Omental fat pad (tissue), 4 donors: Measurements from ENCODE around the gene CD48. TPM values are rescaled to one million over a fixed set of nuclear protein-coding genes. Genes with fewer than 3 reads are reported as not detected.

Source experiments
- ATAC-seq: fragments of 150-250 bp; one replicate; pipeline ENCODE4 v1.9.1; 2016; ENCODE audit warnings: mild to moderate bottlenecking, moderate library complexity; ENCODE audit not compliant: low FRiP score
- DNase-seq: peaks from one replicate; pipeline ENCODE4 v3.0.0-alpha.2; 2019; ENCODE audit warnings: low spot score
- CTCF ChIP-seq, 3 donors: fragments of 450-650 bp; IDR thresholded peaks; one replicate each; pipeline ENCODE4 v1.5.1; 2016 to 2017; ENCODE audit warnings: antibody characterized with exemption in 3 of 3, mild to moderate bottlenecking in 3 of 3, moderate library complexity in 2 of 3
- total RNA-seq, 4 donors: library from RNA; depleted of rRNA; stranded (reverse); fragments of >200 nt; gene quantifications; one replicate each; pipeline ENCODE4 v1.1.0, GENCODE V29; 2016

The CD48 gene
- total RNA-seq, 4 donors from 2014 or later: 5.2 to 21.0 (median 8.0) TPM

- ATAC-seq (no peak), DNase-seq (no peak)
- no peak for TF ChIP-seq CTCF (IDR thresholded peaks at IDR 0.05)
Observed at GRCh38 chr1:160742428-160743127, 31.0 kb upstream of the CD48 start.

DNA sequence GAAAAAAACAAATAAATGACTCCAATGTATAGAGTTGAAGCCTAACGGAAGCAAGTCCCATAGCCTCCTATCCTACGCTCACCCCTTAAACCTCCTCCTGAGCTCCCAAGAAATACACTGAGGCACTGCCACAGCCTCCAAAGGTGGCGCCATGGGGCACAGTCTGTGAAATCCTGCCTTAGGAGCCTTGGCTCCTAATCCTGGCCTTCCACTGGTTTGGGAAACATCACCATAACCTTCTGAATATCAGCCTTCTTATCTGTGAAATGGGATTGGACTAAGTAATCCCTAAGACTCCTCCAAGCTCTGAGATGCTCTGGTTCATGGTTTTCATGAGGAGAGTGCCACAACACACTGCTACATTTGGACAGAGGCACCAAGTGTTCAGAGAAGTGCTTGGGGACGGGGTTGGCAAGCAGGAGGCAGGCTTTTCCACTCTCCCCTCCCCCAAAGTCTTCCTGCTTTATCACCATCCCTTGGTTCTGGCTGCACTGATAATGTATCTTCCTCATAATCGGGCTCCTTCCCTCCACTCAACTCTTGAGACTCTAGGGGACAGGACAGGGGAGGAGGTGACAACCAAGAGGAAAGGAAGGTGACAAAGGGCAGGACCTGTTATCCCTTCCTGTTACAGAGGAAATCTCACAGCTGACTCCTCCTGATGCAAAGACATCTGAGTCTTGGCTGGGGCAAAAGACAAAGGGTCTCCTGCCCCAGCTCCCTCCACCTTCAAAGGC, 30.2 kb upstream of the CD48 start:
- no peak for TF ChIP-seq CTCF (IDR thresholded peaks at IDR 0.05)
- no peak for ATAC-seq
- no peak for DNase-seq

DNA sequence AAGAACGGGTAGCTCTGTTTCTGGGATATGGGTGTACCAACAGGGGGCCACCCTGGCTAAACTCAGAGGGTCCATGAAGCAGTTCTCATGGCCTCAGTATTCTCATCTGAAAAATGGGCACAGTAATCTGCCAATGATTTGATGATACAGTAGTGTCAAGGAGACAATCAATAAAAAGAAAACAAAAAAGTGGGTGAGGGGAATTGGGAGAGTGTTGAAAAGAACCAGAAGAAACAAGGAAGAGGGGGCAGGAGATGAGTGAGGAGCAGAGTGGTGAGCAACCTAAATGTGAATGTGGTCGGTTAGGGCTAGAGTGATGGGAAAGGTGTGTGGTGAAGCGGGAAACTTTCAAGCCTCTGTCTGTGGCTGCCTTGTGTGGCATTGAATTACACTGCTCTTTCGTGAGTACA, 29.5 kb upstream of the CD48 start:
- no peak for TF ChIP-seq CTCF (IDR thresholded peaks at IDR 0.05)
- DNase-seq (no peak), ATAC-seq (no peak)

GRCh38 chr1:160740133-160740688, 28.6 kb upstream of the CD48 start:
- ATAC-seq (no peak), DNase-seq (no peak)
- TF ChIP-seq CTCF (IDR thresholded peaks at IDR 0.05): no peak

GRCh38 chr1:160739098-160739511, 27.5 kb upstream of the CD48 start, which contains the start of gene SLAMF7:
Gene SLAMF7, plus strand, starts transcription at chr1:160739247. Its CDS starts 55 bp downstream, at chr1:160739302.
- ATAC-seq: no peak
- peak; percentile 33 for DNase-seq
- no peak for TF ChIP-seq CTCF (IDR thresholded peaks at IDR 0.05)

- DNase-seq (no peak), ATAC-seq (no peak)
- TF ChIP-seq CTCF (IDR thresholded peaks at IDR 0.05): no peak
Observed at GRCh38 chr1:160738271-160738670, 26.6 kb upstream of the CD48 start.
